Right lung (tissue), 5 donors: ENCODE data around the gene MALRD1. TPM values are rescaled to one million over a fixed set of nuclear protein-coding genes. Genes with fewer than 3 reads are reported as not detected.

Source experiments
- DNase-seq, 2 donors: peaks; one replicate each; pipeline ENCODE4 v3.0.0-alpha.2; 2013
- polyA plus RNA-seq, 5 donors: library from polyadenylated mRNA; unstranded; fragments of 120-200 nt; gene quantifications; one replicate each; pipeline versions ENCODE4 v1.2.1 to v1.2.3, GENCODE V29; 2013; ENCODE audit warnings: inconsistent platforms in 1 of 5, low replicate concordance in 1 of 5; ENCODE audit not compliant: insufficient read length in 5 of 5, insufficient read depth in 1 of 5

MALRD1 gene
- polyA plus RNA-seq, 5 donors, result 3.3 to 6.9 (median 5.3) TPM

GRCh38 chr10:19772972-19773371, 724.4 kb downstream of the MALRD1 start:
- no peak for DNase-seq

GRCh38 chr10:19775296-19775695, 726.7 kb downstream of the MALRD1 start:
- DNase-seq, result no peak

GRCh38 chr10:19777806-19778205, 729.2 kb downstream of the MALRD1 start:
- no peak for DNase-seq

- DNase-seq, result no peak
These were observed 730.4 kb downstream of the MALRD1 start for GRCh38 chr10:19778996-19779395.

- DNase-seq, result no peak
These were observed 734.0 kb downstream of the MALRD1 start for GRCh38 chr10:19782430-19783089.

- DNase-seq, result no peak
These were observed 735.1 kb downstream of the MALRD1 start for GRCh38 chr10:19783721-19784120.
